ENCODE results near the gene CLMN. TPM values are rescaled to one million over a fixed set of nuclear protein-coding genes. Genes with fewer than 3 reads are reported as not detected.

The CLMN gene
- total and polyA plus RNA-seq, 2 of the 13 experiments (the other 11 are each of a cell fraction or from before 2014, with no cell fraction given) = 15.1 to 16.7 TPM

DNA sequence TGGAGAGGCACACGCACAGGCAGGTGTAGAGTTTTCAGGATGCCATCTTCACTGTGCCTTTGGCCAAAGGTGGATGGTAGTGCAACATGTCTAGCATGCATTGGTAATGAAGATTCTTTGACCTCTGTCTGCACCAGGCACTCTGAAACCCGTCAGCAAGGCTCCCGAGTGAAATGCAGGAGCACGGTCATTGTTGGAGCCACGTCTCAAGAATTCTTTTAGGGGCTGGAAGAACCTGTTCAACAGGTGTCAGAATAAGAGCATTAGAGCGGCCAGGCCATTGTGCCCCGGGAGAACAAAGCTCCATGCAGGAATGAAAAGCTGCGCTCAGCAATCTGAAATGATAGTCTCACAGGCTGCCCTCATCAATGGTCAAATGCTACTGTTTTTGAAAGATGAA is 122.2 kb downstream of the CLMN start:
- 98% methylated on average over 8 of the region's 8 CpGs for WGBS (ENCODE audit: low lambda C conversion rate)
- CTCF ChIA-PET (ENCODE audit: low intra/inter-chr PET ratio, low total read pairs) = no interaction called here
- Histone ChIP-seq H3K27ac (ENCODE audit: extremely low read length, insufficient read depth, low read length) (no peak overlapping the region), H3K9me3 (ENCODE audit: low read length) (no peaks in the 10 kb centered on the region), H4K20me1 (ENCODE audit: insufficient read depth, low read length) (no peaks in the 10 kb centered on the region), H3K27me3 (ENCODE audit: control insufficient read depth in 1 of 2, insufficient read depth in 2 of 2, low read length in 2 of 2) (no peaks in the 10 kb centered on the region), H3K4me2 (ENCODE audit: low read depth, low read length) (no peak overlapping the region), H3K36me3 (replicated peaks in 1 of 2; ENCODE audit: control insufficient read depth in 1 of 2, insufficient read depth in 2 of 2, low read length in 2 of 2) (0 out of 5 replicates have a peak, but pooled peaks cover 1 to 7% of the 10 kb centered on the region in 2 experiments), H3K79me2 (ENCODE audit: insufficient read depth, low read length) (no peaks in the 10 kb centered on the region), H3K4me1 (ENCODE audit: insufficient read depth, low read length) (no peaks in the 10 kb centered on the region), H3K4me3 (replicated peaks in 1 of 3; ENCODE audit: insufficient read depth in 1 of 3, low read depth in 2 of 3, low read length in 3 of 3) (no peak overlapping the region), H2AFZ (ENCODE audit: low read length) (no peak overlapping the region), H3K9ac (ENCODE audit: insufficient read depth, low read depth, low read length) (no peak overlapping the region)
- intact Hi-C loops (cut with micrococcal nuclease; ENCODE audit: unreplicated experiment) (no loop called here), in situ Hi-C loops (cut with HindIII; ENCODE audit: extremely low pct_ligation_motif_present, low pct_unique_long_range_greater_than_20kb) (no loop called here)
- no peak for DNase-seq (ENCODE audit: low spot score)
- FAIRE-seq = no peak
- POLR2A ChIA-PET = no interaction called here
- ATAC-seq = no peak
- no TSS peak for BruUV-seq (replicated peaks)
- TF ChIP-seq NR3C1 (CRISPR knock-in tag; IDR thresholded peaks at IDR 0.05) (no peak), EZH2 (conservative IDR thresholded peaks at IDR 0.05; ENCODE audit: low read depth, low read length) (no peak), SMAD3 (CRISPR knock-in tag; IDR thresholded peaks at IDR 0.05) (no peak)

DNA sequence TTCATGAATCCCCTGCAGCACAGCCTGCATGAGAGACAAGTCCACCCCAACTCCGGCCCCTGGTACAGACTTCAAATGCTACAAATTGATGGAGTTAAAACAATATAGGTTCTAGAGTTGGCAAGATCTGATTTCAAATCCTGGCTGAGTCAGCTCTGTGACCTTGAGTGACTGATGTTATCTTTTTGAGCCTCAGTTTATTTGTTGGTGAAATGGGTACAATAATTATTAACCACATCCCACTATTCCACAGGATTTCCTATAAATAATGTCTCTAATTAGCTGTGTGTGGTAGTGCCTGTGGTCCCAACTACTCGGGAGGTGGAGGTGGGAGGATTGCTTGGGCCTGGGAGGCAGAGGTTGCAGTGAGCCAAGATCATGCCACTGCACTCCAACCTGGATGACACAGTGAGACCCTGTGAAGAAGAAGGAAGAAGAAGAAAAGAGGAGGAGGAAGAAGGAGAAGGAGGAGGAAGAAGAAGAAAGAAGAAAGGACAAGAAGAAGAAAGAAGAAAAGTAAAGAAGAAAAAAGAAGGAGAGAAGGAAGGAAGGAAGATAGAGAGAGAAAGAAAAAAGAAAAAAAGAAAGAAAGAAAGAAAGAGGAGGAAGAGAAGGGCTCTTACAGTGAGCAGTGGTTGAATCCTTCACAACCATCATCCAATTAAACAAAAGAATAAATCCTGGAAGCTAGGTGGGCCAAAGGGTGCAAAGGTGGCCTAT is 122.7 kb downstream of the CLMN start:
- TF ChIP-seq ZNF629 (CRISPR knock-in tag; conservative IDR thresholded peaks at IDR 0.05) = peak; percentile 88
- TF ChIP-seq, protein P1, sequence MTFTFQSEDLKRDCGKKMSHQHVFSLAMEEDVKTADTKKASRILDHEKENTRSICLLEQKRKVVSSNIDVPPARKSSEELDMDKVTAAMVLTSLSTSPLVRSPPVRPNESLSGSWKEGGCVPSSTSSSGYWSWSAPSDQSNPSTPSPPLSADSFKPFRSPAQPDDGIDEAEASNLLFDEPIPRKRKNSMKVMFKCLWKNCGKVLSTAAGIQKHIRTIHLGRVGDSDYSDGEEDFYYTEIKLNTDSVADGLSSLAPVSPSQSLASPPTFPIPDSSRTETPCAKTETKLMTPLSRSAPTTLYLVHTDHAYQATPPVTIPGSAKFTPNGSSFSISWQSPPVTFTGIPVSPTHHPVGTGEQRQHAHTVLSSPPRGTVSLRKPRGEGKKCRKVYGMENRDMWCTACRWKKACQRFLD (CRISPR knock-in tag; IDR thresholded peaks at IDR 0.05; ENCODE audit: borderline replicate concordance) = no peak
- H4K20me1 ChIP-seq (ENCODE audit: insufficient read depth, low read length) = no peaks in the 10 kb centered on the region
- no peaks in the 10 kb centered on the region for H3K4me1 ChIP-seq (ENCODE audit: insufficient read depth, low read length)
- intact Hi-C loops (cut with micrococcal nuclease; ENCODE audit: unreplicated experiment) (no loop called here), in situ Hi-C loops (cut with HindIII; ENCODE audit: extremely low pct_ligation_motif_present, low pct_unique_long_range_greater_than_20kb) (no loop called here)
- FAIRE-seq (no peak), DNase-seq (ENCODE audit: low spot score) (no peak), ATAC-seq (no peak)
- 0 out of 5 replicates have a peak, but pooled peaks cover 0 to 3% of the 10 kb centered on the region in 2 experiments for H3K36me3 ChIP-seq (replicated peaks in 1 of 2; ENCODE audit: control insufficient read depth in 1 of 2, insufficient read depth in 2 of 2, low read length in 2 of 2)
- H3K79me2 ChIP-seq (ENCODE audit: insufficient read depth, low read length) = no peaks in the 10 kb centered on the region
- H2AFZ ChIP-seq (ENCODE audit: low read length) = no peak overlapping the region
- no TSS peak for BruUV-seq (replicated peaks)
- H3K27ac ChIP-seq (ENCODE audit: extremely low read length, insufficient read depth, low read length) = no peak overlapping the region
- 90% methylated on average over 2 of the region's 2 CpGs for WGBS (ENCODE audit: low lambda C conversion rate)
- ChIA-PET POLR2A (no interaction called here), CTCF (ENCODE audit: low intra/inter-chr PET ratio, low total read pairs) (no interaction called here)
- H3K4me2 ChIP-seq (ENCODE audit: low read depth, low read length) = no peak overlapping the region
- no peak overlapping the region for H3K4me3 ChIP-seq (replicated peaks in 1 of 3; ENCODE audit: insufficient read depth in 1 of 3, low read depth in 2 of 3, low read length in 3 of 3)
- H3K9me3 ChIP-seq (ENCODE audit: low read length) = no peaks in the 10 kb centered on the region
- H3K27me3 ChIP-seq (ENCODE audit: control insufficient read depth in 1 of 2, insufficient read depth in 2 of 2, low read length in 2 of 2) = no peaks in the 10 kb centered on the region
- no peak overlapping the region for H3K9ac ChIP-seq (ENCODE audit: insufficient read depth, low read depth, low read length)

Data from HepG2 (cell line).